RWPE2 (cell line): ENCODE data around the gene IRF7.

Experiments
- ATAC-seq: fragments of 200-7000 bp; cut with Tn5 transposase; 3 replicates; pipeline ENCODE4 v1.9.1; 2021; ENCODE audit warnings: low read depth
- DNase-seq: peaks from one replicate; pipeline ENCODE4 v3.0.0-alpha.2; 2020; ENCODE audit warnings: low spot score
- H3K27ac ChIP-seq: fragments of 450-650 bp; 2 replicates; pipeline ENCODE4 v1.5.1; 2017; ENCODE audit warnings: mild to moderate bottlenecking; ENCODE audit not compliant: poor library complexity, severe bottlenecking
- H3K27me3 ChIP-seq: fragments of 250-450 bp; sonication (Bioruptor Pico); 2 replicates; pipeline ENCODE4 v1.5.1; 2021; ENCODE audit warnings: mild to moderate bottlenecking, moderate library complexity; ENCODE audit not compliant: insufficient read depth, poor library complexity, severe bottlenecking
- H3K36me3 ChIP-seq: fragments of 250-450 bp; sonication (Bioruptor Pico); 2 replicates; pipeline ENCODE4 v1.5.1; 2020; ENCODE audit warnings: low read depth, mild to moderate bottlenecking, moderate library complexity
- H3K4me1 ChIP-seq: fragments of 250-450 bp; sonication (Bioruptor Pico); 2 replicates; pipeline ENCODE4 v1.5.1; 2021; ENCODE audit warnings: mild to moderate bottlenecking, moderate library complexity; ENCODE audit not compliant: insufficient read depth, poor library complexity, severe bottlenecking
- H3K4me3 ChIP-seq: fragments of 250-450 bp; sonication (Bioruptor Pico); 2 replicates; pipeline ENCODE4 v1.5.1; 2021; ENCODE audit warnings: mild to moderate bottlenecking, moderate library complexity; ENCODE audit not compliant: severe bottlenecking
- H3K9me3 ChIP-seq: fragments of 250-450 bp; sonication (Bioruptor Pico); 2 replicates; pipeline ENCODE4 v1.5.1; 2021; ENCODE audit warnings: mild to moderate bottlenecking, moderate library complexity; ENCODE audit not compliant: severe bottlenecking
- CTCF ChIP-seq: fragments of 450-650 bp; IDR thresholded peaks from one replicate; pipeline ENCODE4 v1.5.1; 2017; ENCODE audit warnings: mild to moderate bottlenecking, moderate library complexity; ENCODE audit not compliant: poor library complexity, severe bottlenecking

IRF7 gene

DNA sequence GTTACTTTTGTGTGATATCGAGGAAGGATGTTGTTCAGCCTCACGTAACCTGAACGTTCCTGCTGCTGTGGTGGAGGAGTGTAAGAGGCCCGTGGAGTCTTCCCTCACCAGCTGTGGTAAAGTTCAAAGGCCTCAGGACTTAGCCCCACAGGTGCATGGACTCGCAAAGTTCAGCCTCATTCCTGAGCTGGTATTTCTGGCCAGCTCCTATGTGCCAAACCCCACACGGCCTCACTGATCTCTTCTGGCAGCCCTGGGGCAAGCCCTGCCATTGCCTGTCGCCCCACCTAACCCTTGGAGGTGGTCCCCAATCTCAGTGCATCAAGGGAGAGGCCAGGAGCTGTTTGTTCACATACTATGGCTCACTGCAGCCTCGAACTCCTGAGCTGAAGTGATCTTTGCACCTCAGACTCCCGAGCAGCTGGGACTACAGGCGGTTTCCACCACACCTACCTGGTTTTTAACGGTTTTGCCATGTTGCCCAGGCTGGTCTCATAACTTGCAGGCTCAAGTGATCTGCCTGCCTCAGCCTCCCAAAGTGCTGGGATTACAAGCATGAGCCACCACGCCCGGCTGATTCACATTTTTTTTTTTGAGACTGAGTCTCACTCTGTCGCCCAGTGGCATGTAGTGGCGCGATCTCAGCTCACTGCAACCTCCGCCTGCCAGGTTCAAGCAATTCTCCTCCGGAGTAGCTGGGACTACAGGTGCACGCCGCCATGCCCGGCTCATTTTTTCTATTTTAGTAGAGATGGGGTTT, 37.3 kb downstream of the IRF7 start:
- Histone ChIP-seq H3K4me1 (peaks cover 15% of the 10 kb centered on the region), H3K27me3 (no peaks in the 10 kb centered on the region), H3K36me3 (peaks cover 41% of the 10 kb centered on the region), H3K9me3 (no peaks in the 10 kb centered on the region), H3K4me3 (no peak overlapping the region), H3K27ac (no peak overlapping the region)
- no peak for TF ChIP-seq CTCF
- DNase-seq, result no peak
- ATAC-seq, result no peak

- DNase-seq (no peak), ATAC-seq (no peak)
- H3K4me1 ChIP-seq, result peaks cover 15% of the 10 kb centered on the region
- H3K9me3 ChIP-seq, result no peaks in the 10 kb centered on the region
- H3K27ac ChIP-seq, result no peak overlapping the region
- TF ChIP-seq CTCF, result no peak
- peak overlapping the region; percentile 65 for H3K4me3 ChIP-seq
- peaks cover 32% of the 10 kb centered on the region for H3K36me3 ChIP-seq
- H3K27me3 ChIP-seq, result no peaks in the 10 kb centered on the region
Observed at GRCh38 chr11:577611-577894, 38.2 kb downstream of the IRF7 start.

DNA sequence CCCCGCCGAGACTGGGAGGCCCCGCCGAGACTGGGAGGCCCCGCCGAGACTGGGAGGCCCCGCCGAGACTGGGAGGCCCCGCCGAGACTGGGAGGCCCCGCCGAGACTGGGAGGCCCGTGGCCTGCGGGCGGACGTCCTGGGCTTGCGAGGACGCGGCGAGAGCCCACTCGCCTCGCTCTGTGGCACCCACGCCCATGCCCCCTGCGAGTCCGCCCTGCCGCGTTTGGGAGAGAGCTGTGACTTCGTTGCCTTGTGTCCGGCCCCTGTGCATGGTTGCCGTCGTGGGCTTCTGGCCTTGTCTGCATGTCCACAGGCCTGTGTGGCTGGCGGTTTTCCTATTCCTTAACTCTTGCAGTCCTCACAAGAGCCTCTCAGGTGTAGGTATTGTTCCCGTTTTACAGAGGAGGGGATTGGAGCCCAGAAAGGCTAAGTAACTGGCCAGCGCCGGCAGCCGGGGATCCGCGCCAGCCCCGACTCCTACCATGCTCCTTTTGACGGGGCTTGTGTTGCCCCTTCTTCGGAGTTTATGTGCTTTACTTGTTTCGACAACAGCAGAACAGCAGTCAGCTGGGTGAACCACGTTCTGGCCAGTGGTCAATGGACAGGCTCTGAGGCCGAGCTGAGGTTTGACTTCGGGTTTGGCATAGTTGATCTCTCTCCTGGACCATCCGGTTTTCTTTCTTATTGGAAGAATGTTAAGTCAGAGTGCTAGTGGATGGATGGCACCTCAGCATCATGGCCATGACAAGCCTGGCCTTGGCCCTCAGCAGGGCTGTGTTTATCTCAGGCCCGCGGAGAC, 38.7 kb downstream of the IRF7 start:
- H3K4me1 ChIP-seq, result peaks cover 15% of the 10 kb centered on the region
- no peak for TF ChIP-seq CTCF
- H3K27me3 ChIP-seq, result no peaks in the 10 kb centered on the region
- H3K27ac ChIP-seq, result peak overlapping the region; percentile 77
- H3K9me3 ChIP-seq, result no peaks in the 10 kb centered on the region
- DNase-seq (no peak), ATAC-seq (no peak)
- peak overlapping the region; percentile 65 for H3K4me3 ChIP-seq
- H3K36me3 ChIP-seq, result peaks cover 27% of the 10 kb centered on the region

GRCh38 chr11:575996-576768, 39.6 kb downstream of the IRF7 start, which contains the start of gene PHRF1:
TSS of gene PHRF1 (plus strand) at chr11:576470. CDS start at chr11:581513, 5,043 bp downstream.
- Histone ChIP-seq H3K36me3 (peaks cover 18% of the 10 kb centered on the region), H3K9me3 (no peaks in the 10 kb centered on the region), H3K27ac (peak within 1 kb of the TSS; percentile 77), H3K4me3 (peak within 1 kb of the TSS; percentile 65), H3K27me3 (no peaks in the 10 kb centered on the region), H3K4me1 (peaks cover 15% of the 10 kb centered on the region)
- peak; percentile 85 for ATAC-seq
- peak; percentile 96 for DNase-seq
- no peak for TF ChIP-seq CTCF
